Fibroblast of lung (primary cell): ENCODE data around the gene FRMD4A.

Experiments
- EZH2 ChIP-seq: IDR thresholded peaks from 2 replicates; pipeline ENCODE4 v1.5.1; 2012; ENCODE audit warnings: low read length, control low read depth, mild to moderate bottlenecking; ENCODE audit errors: missing control alignments
- TF ChIP-seq, protein P1 (sequence below), 2 donors: IDR thresholded peaks in 1 of 2; conservative IDR thresholded peaks in 1 of 2; 1 replicate in 1 of 2; 2 replicates in 1 of 2; pipeline ENCODE4 v1.5.1; 2011 to 2012; ENCODE audit warnings: low read length in 2 of 2, control low read depth in 1 of 2, inconsistent platforms in 1 of 2, low read depth in 1 of 2, mild to moderate bottlenecking in 1 of 2

DNA sequence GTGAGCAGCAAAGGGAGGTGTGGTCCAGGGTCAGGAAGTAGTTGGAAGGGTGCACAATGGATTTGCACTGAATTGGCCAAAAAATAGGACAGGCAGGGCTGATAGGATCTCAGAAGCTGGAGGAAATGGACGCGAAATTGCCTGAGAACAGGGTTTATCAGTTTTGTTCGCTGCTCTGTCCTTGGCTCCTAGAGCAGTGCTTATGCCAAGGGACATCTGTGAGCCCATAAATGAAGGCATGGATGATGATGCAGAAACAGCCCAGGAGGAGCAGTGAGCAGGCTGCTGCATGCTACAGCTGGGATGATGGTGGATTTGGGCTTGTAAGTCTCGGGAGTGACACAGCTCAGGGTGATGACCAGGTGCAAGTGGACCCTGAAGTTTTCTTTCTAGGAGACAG, 539.2 kb downstream of the FRMD4A start:
- TF ChIP-seq, protein P1, sequence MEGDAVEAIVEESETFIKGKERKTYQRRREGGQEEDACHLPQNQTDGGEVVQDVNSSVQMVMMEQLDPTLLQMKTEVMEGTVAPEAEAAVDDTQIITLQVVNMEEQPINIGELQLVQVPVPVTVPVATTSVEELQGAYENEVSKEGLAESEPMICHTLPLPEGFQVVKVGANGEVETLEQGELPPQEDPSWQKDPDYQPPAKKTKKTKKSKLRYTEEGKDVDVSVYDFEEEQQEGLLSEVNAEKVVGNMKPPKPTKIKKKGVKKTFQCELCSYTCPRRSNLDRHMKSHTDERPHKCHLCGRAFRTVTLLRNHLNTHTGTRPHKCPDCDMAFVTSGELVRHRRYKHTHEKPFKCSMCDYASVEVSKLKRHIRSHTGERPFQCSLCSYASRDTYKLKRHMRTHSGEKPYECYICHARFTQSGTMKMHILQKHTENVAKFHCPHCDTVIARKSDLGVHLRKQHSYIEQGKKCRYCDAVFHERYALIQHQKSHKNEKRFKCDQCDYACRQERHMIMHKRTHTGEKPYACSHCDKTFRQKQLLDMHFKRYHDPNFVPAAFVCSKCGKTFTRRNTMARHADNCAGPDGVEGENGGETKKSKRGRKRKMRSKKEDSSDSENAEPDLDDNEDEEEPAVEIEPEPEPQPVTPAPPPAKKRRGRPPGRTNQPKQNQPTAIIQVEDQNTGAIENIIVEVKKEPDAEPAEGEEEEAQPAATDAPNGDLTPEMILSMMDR (conservative IDR thresholded peaks at IDR 0.05 in 1 of 2, IDR thresholded peaks at IDR 0.05 in 1 of 2; ENCODE audit: low read depth in 1 of 2, low read length in 2 of 2): no peak
- no peak for TF ChIP-seq EZH2
